ENCODE measurements around the gene CDK13.
"Not testable (repeated sequence)": the region's sequence is repeated elsewhere in the genome, so short reads cannot be mapped to it uniquely, and the experiment has no call there.

The CDK13 gene

DNA sequence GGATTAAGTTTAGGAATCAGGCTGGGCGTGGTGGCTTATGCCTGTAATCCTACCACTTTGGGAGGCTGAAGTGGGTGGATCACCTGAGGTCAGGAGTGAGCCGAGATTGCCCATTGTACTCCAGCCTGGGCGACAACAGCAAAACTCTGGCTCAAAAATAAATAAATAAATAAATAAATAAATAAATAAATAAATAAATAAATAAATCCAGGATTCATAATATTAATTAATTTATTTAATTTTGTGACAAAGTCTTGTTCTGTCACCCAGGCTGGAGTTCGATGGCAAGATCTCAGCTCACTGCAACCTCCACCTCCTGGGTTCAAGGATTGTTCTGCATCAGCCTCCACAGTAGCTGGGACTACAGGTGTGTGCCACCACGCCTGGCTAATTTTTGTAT, 188.9 kb downstream of the CDK13 start (continued):
- TF ChIP-seq ZNF16 (tag by site-specific recombination; IDR thresholded peaks at IDR 0.05; ENCODE audit: low read depth) (no peak), IKZF3 (tag by site-specific recombination; IDR thresholded peaks at IDR 0.05) (no peak), ZNF514 (tag by site-specific recombination; IDR thresholded peaks at IDR 0.05) (no peak), WT1 (tag by site-specific recombination; IDR thresholded peaks at IDR 0.05) (no peak), ZNF2 (tag by site-specific recombination; IDR thresholded peaks at IDR 0.05) (no peak), ZNF266 (tag by site-specific recombination; IDR thresholded peaks at IDR 0.05; ENCODE audit: low read depth) (0 out of 2 replicates have a peak, but pooled peaks have one; percentile 12), ZBTB8A (tag by site-specific recombination; IDR thresholded peaks at IDR 0.05) (peak; percentile 62), ZNF19 (tag by site-specific recombination; IDR thresholded peaks at IDR 0.05; ENCODE audit: low read depth) (no peak), KLF8 (tag by site-specific recombination; IDR thresholded peaks at IDR 0.05) (no peak), ZNF623 (tag by site-specific recombination; IDR thresholded peaks at IDR 0.05) (peak; percentile 55), ZNF530 (tag by site-specific recombination; IDR thresholded peaks at IDR 0.05; ENCODE audit: low read depth) (no peak), ZNF610 (tag by site-specific recombination; IDR thresholded peaks at IDR 0.05; ENCODE audit: borderline replicate concordance) (no peak), FEZF1 (tag by site-specific recombination; IDR thresholded peaks at IDR 0.05) (no peak), ZSCAN30 (tag by site-specific recombination; IDR thresholded peaks at IDR 0.05) (no peak), BCL11B (tag by site-specific recombination; IDR thresholded peaks at IDR 0.05; ENCODE audit: low read depth) (no peak), ZNF221 (tag by site-specific recombination; IDR thresholded peaks at IDR 0.05; ENCODE audit: borderline replicate concordance) (no peak), ZNF777 (tag by site-specific recombination; IDR thresholded peaks at IDR 0.05; ENCODE audit: borderline replicate concordance) (no peak), ZNF202 (tag by site-specific recombination; IDR thresholded peaks at IDR 0.05; ENCODE audit: borderline replicate concordance) (no peak), GLI4 (tag by site-specific recombination; IDR thresholded peaks at IDR 0.05) (no peak), ZNF404 (tag by site-specific recombination; IDR thresholded peaks at IDR 0.05) (no peak), ZBTB48 (tag by site-specific recombination; IDR thresholded peaks at IDR 0.05) (no peak), ZNF701 (tag by site-specific recombination; IDR thresholded peaks at IDR 0.05) (no peak), ZNF214 (tag by site-specific recombination; IDR thresholded peaks at IDR 0.05; ENCODE audit: borderline replicate concordance) (no peak), RBAK (tag by site-specific recombination; IDR thresholded peaks at IDR 0.05) (no peak), ZNF155 (tag by site-specific recombination; IDR thresholded peaks at IDR 0.05) (no peak), ZNF830 (tag by site-specific recombination; IDR thresholded peaks at IDR 0.05; ENCODE audit: low read depth) (no peak), ZBTB7A (tag by site-specific recombination; IDR thresholded peaks at IDR 0.05; ENCODE audit: low read depth) (no peak), ZNF785 (tag by site-specific recombination; IDR thresholded peaks at IDR 0.05) (no peak), ZNF629 (tag by site-specific recombination; IDR thresholded peaks at IDR 0.05) (0 out of 2 replicates have a peak, but pooled peaks have one; percentile 22), ZBTB20 (tag by site-specific recombination; IDR thresholded peaks at IDR 0.05) (no peak), ZBTB1 (tag by site-specific recombination; IDR thresholded peaks at IDR 0.05) (no peak), ZNF121 (tag by site-specific recombination; IDR thresholded peaks at IDR 0.05) (no peak)
- TF ChIP-seq, protein P1, sequence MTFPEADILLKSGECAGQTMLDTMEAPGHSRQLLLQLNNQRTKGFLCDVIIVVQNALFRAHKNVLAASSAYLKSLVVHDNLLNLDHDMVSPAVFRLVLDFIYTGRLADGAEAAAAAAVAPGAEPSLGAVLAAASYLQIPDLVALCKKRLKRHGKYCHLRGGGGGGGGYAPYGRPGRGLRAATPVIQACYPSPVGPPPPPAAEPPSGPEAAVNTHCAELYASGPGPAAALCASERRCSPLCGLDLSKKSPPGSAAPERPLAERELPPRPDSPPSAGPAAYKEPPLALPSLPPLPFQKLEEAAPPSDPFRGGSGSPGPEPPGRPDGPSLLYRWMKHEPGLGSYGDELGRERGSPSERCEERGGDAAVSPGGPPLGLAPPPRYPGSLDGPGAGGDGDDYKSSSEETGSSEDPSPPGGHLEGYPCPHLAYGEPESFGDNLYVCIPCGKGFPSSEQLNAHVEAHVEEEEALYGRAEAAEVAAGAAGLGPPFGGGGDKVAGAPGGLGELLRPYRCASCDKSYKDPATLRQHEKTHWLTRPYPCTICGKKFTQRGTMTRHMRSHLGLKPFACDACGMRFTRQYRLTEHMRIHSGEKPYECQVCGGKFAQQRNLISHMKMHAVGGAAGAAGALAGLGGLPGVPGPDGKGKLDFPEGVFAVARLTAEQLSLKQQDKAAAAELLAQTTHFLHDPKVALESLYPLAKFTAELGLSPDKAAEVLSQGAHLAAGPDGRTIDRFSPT (tag by site-specific recombination; IDR thresholded peaks at IDR 0.05): no peak
- TF ChIP-seq, protein P2, sequence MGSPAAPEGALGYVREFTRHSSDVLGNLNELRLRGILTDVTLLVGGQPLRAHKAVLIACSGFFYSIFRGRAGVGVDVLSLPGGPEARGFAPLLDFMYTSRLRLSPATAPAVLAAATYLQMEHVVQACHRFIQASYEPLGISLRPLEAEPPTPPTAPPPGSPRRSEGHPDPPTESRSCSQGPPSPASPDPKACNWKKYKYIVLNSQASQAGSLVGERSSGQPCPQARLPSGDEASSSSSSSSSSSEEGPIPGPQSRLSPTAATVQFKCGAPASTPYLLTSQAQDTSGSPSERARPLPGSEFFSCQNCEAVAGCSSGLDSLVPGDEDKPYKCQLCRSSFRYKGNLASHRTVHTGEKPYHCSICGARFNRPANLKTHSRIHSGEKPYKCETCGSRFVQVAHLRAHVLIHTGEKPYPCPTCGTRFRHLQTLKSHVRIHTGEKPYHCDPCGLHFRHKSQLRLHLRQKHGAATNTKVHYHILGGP (tag by site-specific recombination; IDR thresholded peaks at IDR 0.05): no peak
- TF ChIP-seq, protein P3, sequence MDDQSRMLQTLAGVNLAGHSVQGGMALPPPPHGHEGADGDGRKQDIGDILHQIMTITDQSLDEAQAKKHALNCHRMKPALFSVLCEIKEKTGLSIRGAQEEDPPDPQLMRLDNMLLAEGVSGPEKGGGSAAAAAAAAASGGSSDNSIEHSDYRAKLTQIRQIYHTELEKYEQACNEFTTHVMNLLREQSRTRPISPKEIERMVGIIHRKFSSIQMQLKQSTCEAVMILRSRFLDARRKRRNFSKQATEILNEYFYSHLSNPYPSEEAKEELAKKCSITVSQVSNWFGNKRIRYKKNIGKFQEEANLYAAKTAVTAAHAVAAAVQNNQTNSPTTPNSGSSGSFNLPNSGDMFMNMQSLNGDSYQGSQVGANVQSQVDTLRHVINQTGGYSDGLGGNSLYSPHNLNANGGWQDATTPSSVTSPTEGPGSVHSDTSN (CRISPR knock-in tag; IDR thresholded peaks at IDR 0.05): no peak

DNA sequence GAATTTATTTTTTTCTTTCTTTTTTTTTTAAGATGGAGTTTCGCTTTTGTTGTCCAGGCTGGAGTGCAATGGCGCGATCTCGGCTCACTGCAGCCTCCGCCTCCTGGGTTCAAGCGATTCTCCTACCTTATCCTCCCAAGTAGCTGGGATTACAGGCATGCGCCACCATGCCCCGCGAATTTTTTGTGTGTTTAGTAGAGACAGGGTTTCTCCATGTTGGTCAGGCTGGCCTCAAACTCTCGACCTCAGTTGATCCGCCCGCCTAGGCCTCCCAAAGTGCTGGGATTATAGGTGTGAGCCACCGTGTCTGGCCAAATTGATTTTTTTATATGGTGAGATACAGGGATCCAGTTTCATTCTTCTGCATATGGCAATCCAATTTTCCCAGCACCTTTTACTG, 189.8 kb downstream of the CDK13 start:
- H3K27ac ChIP-seq (ENCODE audit: extremely low read depth, low read depth, low read length); H3K4me3 ChIP-seq (ENCODE audit: low read depth, low read length); H3K9me3 ChIP-seq (ENCODE audit: control insufficient read depth, insufficient read depth, low read depth, low read length); H3K36me3 ChIP-seq (ENCODE audit: control insufficient read depth in 2 of 2, insufficient read depth in 1 of 2, low read length in 2 of 2); H3K4me1 ChIP-seq (ENCODE audit: control insufficient read depth, insufficient read depth, low read length); POLR2A ChIA-PET; CTCF ChIA-PET: not testable (repeated sequence)
